H9 (cell line): ENCODE results near the gene RTN4R. TPM values are rescaled to one million over a fixed set of nuclear protein-coding genes. Genes with fewer than 3 reads are reported as not detected.
A peak's percentile ranks its signal among the peaks of the same experiment; 100 is the strongest.

Experiments
- DNase-seq: peaks from one replicate; pipeline ENCODE4 v3.0.0-alpha.2; 2017
- H2AFZ ChIP-seq: one replicate; pipeline ENCODE4 v1.6.1; 2013; ENCODE audit warnings: mild to moderate bottlenecking, low read length, control low read depth, moderate library complexity
- H2AK5ac ChIP-seq: 2 replicates; pipeline ENCODE4 v1.6.1; 2013; ENCODE audit warnings: low read length, control low read depth, mixed read lengths; ENCODE audit not compliant: insufficient read length
- H2BK120ac ChIP-seq: one replicate; pipeline ENCODE4 v1.6.1; 2013; ENCODE audit warnings: low read depth, mild to moderate bottlenecking, low read length, control low read depth, inconsistent platforms; ENCODE audit not compliant: poor library complexity, severe bottlenecking
- H2BK12ac ChIP-seq: 2 replicates; pipeline ENCODE4 v1.6.1; 2013; ENCODE audit warnings: low read length, control low read depth, mixed read lengths, low read depth; ENCODE audit not compliant: insufficient read length
- H2BK15ac ChIP-seq: 2 replicates; pipeline ENCODE4 v1.6.1; 2013; ENCODE audit warnings: low read depth, low read length, control low read depth
- H2BK20ac ChIP-seq: one replicate; pipeline ENCODE4 v1.6.1; 2013; ENCODE audit warnings: low read depth, mild to moderate bottlenecking, low read length, control low read depth, inconsistent platforms; ENCODE audit not compliant: poor library complexity, severe bottlenecking
- H2BK5ac ChIP-seq: 2 replicates; pipeline ENCODE4 v1.6.1; 2013; ENCODE audit warnings: low read length, control low read depth, mixed read lengths; ENCODE audit not compliant: insufficient read length
- H3K14ac ChIP-seq: 2 replicates; pipeline ENCODE4 v1.6.1; 2013; ENCODE audit warnings: low read length, control low read depth; ENCODE audit not compliant: insufficient read depth
- H3K18ac ChIP-seq: 2 replicates; pipeline ENCODE4 v1.6.1; 2013; ENCODE audit warnings: low read depth, mild to moderate bottlenecking, mixed read lengths, low read length, control low read depth; ENCODE audit not compliant: insufficient read length
- H3K23ac ChIP-seq: 2 replicates; pipeline ENCODE4 v1.6.1; 2013; ENCODE audit warnings: low read length, control low read depth, mixed read lengths, low read depth; ENCODE audit not compliant: insufficient read length
- H3K23me2 ChIP-seq: 2 replicates; pipeline ENCODE4 v1.6.1; 2013; ENCODE audit warnings: low read depth, mild to moderate bottlenecking, mixed read lengths, low read length, control low read depth; ENCODE audit not compliant: insufficient read length, poor library complexity, severe bottlenecking
- H3K27ac ChIP-seq: 2 replicates; pipeline ENCODE4 v1.5.1; 2013; ENCODE audit warnings: low read length, control low read depth, mixed read lengths, low read depth; ENCODE audit not compliant: insufficient read length
- H3K27me3 ChIP-seq: 2 replicates; pipeline ENCODE4 v1.6.1; 2013; ENCODE audit warnings: low read length, control low read depth, inconsistent platforms; ENCODE audit not compliant: insufficient read depth
- H3K4ac ChIP-seq: 2 replicates; pipeline ENCODE4 v1.6.1; 2013; ENCODE audit warnings: low read depth, mild to moderate bottlenecking, control low read depth, inconsistent platforms, low read length, moderate library complexity
- H3K4me1 ChIP-seq: 2 replicates; pipeline ENCODE4 v1.6.1; 2013; ENCODE audit warnings: low read length, control low read depth, inconsistent platforms; ENCODE audit not compliant: insufficient read depth
- H3K4me2 ChIP-seq: 2 replicates; pipeline ENCODE4 v1.6.1; 2013; ENCODE audit warnings: low read length, control low read depth, mixed read lengths; ENCODE audit not compliant: insufficient read length, insufficient read depth
- H3K56ac ChIP-seq: 2 replicates; pipeline ENCODE4 v1.6.1; 2013; ENCODE audit warnings: low read depth, mild to moderate bottlenecking, mixed read lengths, low read length, control low read depth; ENCODE audit not compliant: insufficient read length
- H3K79me1 ChIP-seq: 2 replicates; pipeline ENCODE4 v1.6.1; 2013; ENCODE audit warnings: low read depth, mild to moderate bottlenecking, moderate library complexity, low read length, control low read depth, inconsistent platforms; ENCODE audit not compliant: insufficient read depth, poor library complexity, severe bottlenecking
- H3K79me2 ChIP-seq: 2 replicates; pipeline ENCODE4 v1.6.1; 2013; ENCODE audit warnings: low read length, control low read depth, inconsistent platforms; ENCODE audit not compliant: insufficient read depth
- H3K9ac ChIP-seq: 2 replicates; pipeline ENCODE4 v1.6.1; 2013; ENCODE audit warnings: low read length, control low read depth, mixed read lengths; ENCODE audit not compliant: insufficient read length; ENCODE audit errors: extremely low read depth
- H3K9me3 ChIP-seq: one replicate; pipeline ENCODE4 v1.6.1; 2013; ENCODE audit warnings: low read depth, low read length, inconsistent platforms; ENCODE audit not compliant: control insufficient read depth
- H3T11ph ChIP-seq: one replicate; pipeline ENCODE4 v1.6.1; 2013; ENCODE audit warnings: mild to moderate bottlenecking, low read length, control low read depth, inconsistent platforms
- H4K20me1 ChIP-seq: one replicate; pipeline ENCODE4 v1.6.1; 2013; ENCODE audit not compliant: control insufficient read depth, insufficient read length, insufficient read depth
- H4K5ac ChIP-seq: 2 replicates; pipeline ENCODE4 v1.6.1; 2013; ENCODE audit warnings: low read depth, mild to moderate bottlenecking, mixed read lengths, low read length, control low read depth; ENCODE audit not compliant: insufficient read length
- H4K8ac ChIP-seq: replicated peaks from 2 replicates; pipeline ENCODE4 v1.6.1; 2013; ENCODE audit warnings: low read length, control low read depth, mixed read lengths, low read depth; ENCODE audit not compliant: insufficient read length
- H4K91ac ChIP-seq: 2 replicates; pipeline ENCODE4 v1.6.1; 2013; ENCODE audit warnings: low read depth, mild to moderate bottlenecking, moderate library complexity, mixed read lengths, low read length, control low read depth; ENCODE audit not compliant: insufficient read length
- H3K27ac Mint-ChIP-seq, 3 experiments: 2 replicates in 2 of 3; 3 replicates in 1 of 3; pipeline ENCODE4 v1.8.0; 2020 to 2021; ENCODE audit warnings: mixed read lengths in 3 of 3, mild to moderate bottlenecking in 1 of 3, moderate library complexity in 1 of 3
- H3K27me3 Mint-ChIP-seq: 2 replicates; pipeline ENCODE4 v1.8.0; 2021; ENCODE audit warnings: low read depth, mild to moderate bottlenecking, moderate library complexity, mixed read lengths
- H3K36me3 Mint-ChIP-seq, 3 experiments: 2 replicates in 2 of 3; 3 replicates in 1 of 3; pipeline ENCODE4 v1.8.0; 2020 to 2021; ENCODE audit warnings: low read depth in 3 of 3, mixed read lengths in 3 of 3; ENCODE audit not compliant: insufficient read depth in 1 of 3
- H3K4me1 Mint-ChIP-seq, 2 experiments: 2 replicates each; pipeline ENCODE4 v1.8.0; 2020; ENCODE audit warnings: mixed read lengths in 2 of 2
- H3K4me3 Mint-ChIP-seq, 2 experiments: 2 replicates in 1 of 2; 3 replicates in 1 of 2; pipeline ENCODE4 v1.8.0; 2020 to 2021; ENCODE audit warnings: mild to moderate bottlenecking in 2 of 2, mixed read lengths in 2 of 2, moderate library complexity in 1 of 2
- H3K9me3 Mint-ChIP-seq, 2 experiments: 2 replicates in 1 of 2; 3 replicates in 1 of 2; pipeline ENCODE4 v1.8.0; 2020; ENCODE audit warnings: mild to moderate bottlenecking in 2 of 2, mixed read lengths in 2 of 2, moderate library complexity in 1 of 2
- CTCF ChIP-seq: fragments of 200-600 bp; sonication (generic); conservative IDR thresholded peaks from 3 replicates; pipeline ENCODE4 v1.8.0; 2021; ENCODE audit warnings: antibody characterized with exemption, mild to moderate bottlenecking
- WGBS: extraction: QIAGEN DNeasy Blood & Tissue Kit; methylation state at CpG from one replicate; pipeline ENCODE4 v1.1.7; 2013; ENCODE audit warnings: missing lambda C conversion rate, low lambda C conversion rate, mixed read lengths; ENCODE audit not compliant: insufficient read length; ENCODE audit errors: extremely low coverage; 5-methylcytosine and 5-hydroxymethylcytosine counted together
- total RNA-seq: library from RNA; stranded (reverse); gene quantifications from 2 replicates; pipeline ENCODE4 v1.2.1, GENCODE V29; 2021

The RTN4R gene
- total RNA-seq, 1 experiment from 2014 or later = 19.0 TPM

GRCh38 chr22:20204311-20204710 is 63.8 kb downstream of the RTN4R start:
- Histone ChIP-seq H2AFZ (no peak overlapping the region), H3K4ac (no peak overlapping the region), H3K79me1 (no peaks in the 10 kb centered on the region), H2BK15ac (no peak overlapping the region), H2BK20ac (no peak overlapping the region), H3K27me3 (no peaks in the 10 kb centered on the region), H2BK12ac (no peak overlapping the region), H3K18ac (no peak overlapping the region), H3T11ph (no peak overlapping the region), H4K8ac (no peak overlapping the region), H4K5ac (no peak overlapping the region), H3K9ac (no peak overlapping the region), H2BK120ac (no peak overlapping the region), H3K9me3 (no peaks in the 10 kb centered on the region), H3K14ac (no peak overlapping the region), H3K79me2 (no peaks in the 10 kb centered on the region), H3K56ac (no peak overlapping the region), H4K91ac (no peak overlapping the region), H3K4me2 (no peak overlapping the region), H2BK5ac (no peak overlapping the region), H4K20me1 (no peaks in the 10 kb centered on the region), H3K27ac (no peak overlapping the region), H3K4me1 (no peaks in the 10 kb centered on the region; the same call in 1 of the 2 replicates), H3K23ac (no peak overlapping the region), H3K23me2 (no peaks in the 10 kb centered on the region), H2AK5ac (no peak overlapping the region)
- no peaks in the 10 kb centered on the region for H3K9me3 Mint-ChIP-seq
- H3K27me3 Mint-ChIP-seq = no peaks in the 10 kb centered on the region; the same call in 1 of the 2 replicates
- DNase-seq = no peak
- no peaks in the 10 kb centered on the region for H3K36me3 Mint-ChIP-seq
- H3K4me1 Mint-ChIP-seq = peaks cover 24 to 41% of the 10 kb centered on the region in 2 experiments
- no peak overlapping the region for H3K4me3 Mint-ChIP-seq
- no peak for TF ChIP-seq CTCF
- no CpG with 5 or more reads among the region's 8 CpGs for WGBS
- peak overlapping the region in 1 of 3 experiments; percentile 53; a peak in 2 of 7 replicates for H3K27ac Mint-ChIP-seq
